ENCODE results near the gene ADCY4. TPM values are rescaled to one million over a fixed set of nuclear protein-coding genes. Genes with fewer than 3 reads are reported as not detected.
"Not testable (repeated sequence)": the region's sequence is repeated elsewhere in the genome, so short reads cannot be mapped to it uniquely, and the experiment has no call there.

ADCY4 gene
- total RNA-seq, 4 donors from 2014 or later: 3.1 to 23.1 (median 11.7) TPM

DNA sequence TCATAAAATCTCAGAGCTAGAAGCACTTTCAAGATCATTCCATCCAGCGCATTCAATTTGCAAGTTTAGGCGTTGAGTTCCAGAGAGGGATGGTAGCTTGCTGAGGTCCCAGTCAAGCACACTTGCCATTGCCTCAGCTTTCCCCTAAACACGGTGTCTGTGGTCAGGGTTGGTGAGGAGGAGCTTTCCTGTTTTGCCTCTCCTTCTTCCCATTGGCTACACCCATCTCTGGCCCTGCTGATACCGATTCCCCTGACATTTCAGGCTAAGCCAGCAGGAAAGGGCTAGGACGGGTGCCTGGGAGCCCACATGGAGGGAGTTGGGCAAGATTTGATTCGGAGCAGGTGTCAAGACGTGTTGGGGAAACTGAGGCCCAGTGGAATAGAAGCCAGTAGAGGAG is 42.3 kb upstream of the ADCY4 start:
- no peak overlapping the region for H3K27ac ChIP-seq

DNA sequence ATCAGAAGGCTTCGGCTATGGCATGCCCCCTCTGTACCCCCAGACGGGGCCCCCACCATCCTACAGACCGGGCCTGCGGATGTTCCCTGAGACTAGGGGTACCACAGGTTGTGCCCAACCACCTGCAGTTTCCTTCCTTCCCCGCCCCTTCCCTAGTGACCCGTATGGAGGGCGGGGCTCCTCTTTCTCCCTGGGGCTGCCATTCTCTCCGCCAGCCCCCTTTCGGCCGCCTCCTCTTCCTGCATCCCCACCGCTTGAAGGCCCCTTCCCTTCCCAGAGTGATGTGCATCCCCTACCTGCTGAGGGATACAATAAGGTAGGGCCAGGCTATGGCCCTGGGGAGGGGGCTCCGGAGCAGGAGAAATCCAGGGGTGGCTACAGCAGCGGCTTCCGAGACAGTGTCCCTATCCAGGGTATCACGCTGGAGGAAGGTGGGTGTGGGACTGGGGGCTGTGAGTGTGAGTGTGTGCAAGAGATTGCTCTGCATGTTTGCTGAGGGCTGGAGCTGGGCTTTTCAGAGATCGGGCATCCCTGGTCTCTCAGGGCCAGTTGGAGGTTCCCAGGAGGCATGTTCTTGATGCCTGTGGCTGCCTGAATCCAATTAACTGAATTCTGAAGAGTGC is 41.7 kb upstream of the ADCY4 start:
- Histone ChIP-seq H3K9me3 (no peaks in the 10 kb centered on the region), H3K36me3 (peaks cover 0 to 37% (median 0%) of the 10 kb centered on the region in 3 donors), H3K27ac (no peak overlapping the region), H3K4me1 (peaks cover 17 to 71% (median 20%) of the 10 kb centered on the region in 3 donors), H3K27me3 (no peaks in the 10 kb centered on the region), H3K4me3 (no peak overlapping the region)
- 74 to 84% methylated on average over 5 to 8 of the region's 16 CpGs for WGBS, 2 donors
- TF ChIP-seq POLR2A (IDR thresholded peaks at IDR 0.05): no peak
- no peak for TF ChIP-seq CTCF (IDR thresholded peaks at IDR 0.05)
- no peak for DNase-seq
- intact Hi-C loops (cut with DNase I): no loop called here

More for the DNA sequence above, 42.3 kb upstream of the ADCY4 start:
- no peak for DNase-seq
- no peaks in the 10 kb centered on the region for H3K9me3 ChIP-seq
- TF ChIP-seq CTCF (IDR thresholded peaks at IDR 0.05) (no peak), POLR2A (IDR thresholded peaks at IDR 0.05) (no peak)
- H3K27me3 ChIP-seq: no peaks in the 10 kb centered on the region
- peaks cover 17 to 71% (median 20%) of the 10 kb centered on the region in 3 donors for H3K4me1 ChIP-seq
- peaks cover 0 to 37% (median 0%) of the 10 kb centered on the region in 3 donors for H3K36me3 ChIP-seq
- intact Hi-C loops (cut with DNase I): no loop called here
- WGBS, 2 donors: 70 to 80% methylated on average over 6 to 7 of the region's 7 CpGs
- H3K4me3 ChIP-seq: no peak overlapping the region

DNA sequence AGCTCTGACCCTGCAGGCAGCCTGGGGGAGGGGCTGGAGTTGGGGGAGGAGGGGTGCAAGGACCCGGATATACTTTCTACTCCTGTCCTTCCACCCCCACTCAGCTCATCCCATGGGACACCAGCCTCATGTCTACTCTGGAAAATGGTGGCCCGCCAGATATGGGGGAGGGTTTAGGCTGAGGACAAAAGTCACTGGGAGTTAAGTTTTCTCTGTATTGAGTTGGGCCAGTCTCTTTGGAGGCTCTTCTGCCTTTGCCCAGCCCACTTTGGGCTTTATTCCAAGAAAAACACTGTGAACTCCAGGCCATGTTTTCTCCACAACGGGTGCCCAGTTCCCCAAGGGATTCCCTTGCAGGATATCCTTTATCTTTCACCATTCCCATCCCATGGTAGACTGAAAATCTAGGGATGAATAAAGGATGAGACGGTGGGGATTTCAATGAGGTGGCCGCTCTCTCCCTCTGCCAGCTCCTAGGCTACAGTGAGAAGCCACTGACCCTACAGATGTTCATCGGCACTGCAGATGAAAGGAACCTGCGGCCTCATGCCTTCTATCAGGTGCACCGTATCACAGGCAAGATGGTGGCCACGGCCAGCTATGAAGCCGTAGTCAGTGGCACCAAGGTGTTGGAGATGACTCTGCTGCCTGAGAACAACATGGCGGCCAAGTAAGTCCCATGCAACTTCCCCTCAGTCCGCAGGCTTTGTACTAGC is 38.0 kb upstream of the ADCY4 start:
- Histone ChIP-seq H3K36me3 (peaks cover 0 to 37% (median 0%) of the 10 kb centered on the region in 3 donors), H3K27ac (peak overlapping the region in 2 of 4 donors; percentile 52 to 54), H3K4me1 (peaks cover 9 to 71% (median 12%) of the 10 kb centered on the region in 3 donors), H3K9me3 (no peaks in the 10 kb centered on the region), H3K27me3 (peaks cover 0 to 11% (median 0%) of the 10 kb centered on the region in 4 donors), H3K4me3 (no peak overlapping the region)
- 74 to 80% methylated on average over 10 of the region's 12 CpGs for WGBS, 2 donors
- TF ChIP-seq POLR2A (IDR thresholded peaks at IDR 0.05) (no peak), CTCF (IDR thresholded peaks at IDR 0.05) (no peak)
- DNase-seq: no peak
- intact Hi-C loops (cut with DNase I): no loop called here

DNA sequence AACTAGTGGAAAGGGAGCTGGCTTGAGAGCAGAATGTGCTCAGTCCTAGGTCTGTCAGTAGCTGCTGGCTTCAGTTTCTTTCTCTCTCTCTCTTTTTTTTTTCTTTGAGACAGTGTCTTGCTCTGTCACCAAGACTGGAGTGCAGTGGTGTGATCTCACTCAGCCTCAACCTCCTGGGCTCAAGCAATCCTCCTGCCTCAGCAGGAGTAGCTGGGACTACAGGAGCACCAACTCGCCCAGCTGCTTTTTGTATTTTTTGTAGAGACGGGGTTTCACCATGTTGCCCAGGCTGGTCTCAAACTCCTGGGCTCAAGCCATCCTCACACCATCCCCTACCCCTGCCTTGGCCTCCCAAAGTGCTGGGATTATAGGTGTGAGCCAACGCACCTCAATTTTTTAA is 36.7 kb upstream of the ADCY4 start:
- 72% methylated on average over 3 of the region's 3 CpGs for WGBS, 2 donors
- Histone ChIP-seq H3K27ac (peak overlapping the region in 1 of 4 donors; percentile 54), H3K4me1 (peaks cover 11 to 71% (median 15%) of the 10 kb centered on the region in 3 donors), H3K36me3 (peaks cover 0 to 34% (median 0%) of the 10 kb centered on the region in 3 donors), H3K27me3 (peaks cover 0 to 19% (median 0%) of the 10 kb centered on the region in 4 donors)
- H3K4me3 ChIP-seq; DNase-seq; H3K9me3 ChIP-seq; intact Hi-C loops (cut with DNase I): not testable (repeated sequence)

DNA sequence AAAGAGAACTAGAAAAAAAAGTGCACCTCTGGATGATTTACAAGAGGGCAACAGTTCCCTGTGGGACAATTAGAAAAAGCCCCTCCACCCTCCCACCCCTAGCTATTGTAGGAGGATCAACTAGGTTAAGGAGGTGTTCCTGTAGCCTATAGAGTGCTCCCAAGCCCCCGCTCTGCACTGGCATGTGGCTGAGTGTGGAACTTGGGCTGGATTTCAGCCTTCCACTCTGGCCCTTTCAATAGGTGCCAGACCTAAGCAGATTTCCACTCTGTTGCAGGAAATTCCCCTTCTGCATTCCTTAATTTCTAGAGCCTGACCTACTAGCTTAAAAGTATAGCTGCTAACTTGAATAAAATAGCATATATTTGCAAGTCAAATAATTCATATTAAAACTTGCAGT is 35.9 kb upstream of the ADCY4 start:
- peak overlapping the region in 1 of 4 donors; percentile 39 for H3K27ac ChIP-seq
- no peak for TF ChIP-seq POLR2A (IDR thresholded peaks at IDR 0.05)
- TF ChIP-seq CTCF (IDR thresholded peaks at IDR 0.05): no peak
- H3K36me3 ChIP-seq: peaks cover 0 to 26% (median 0%) of the 10 kb centered on the region in 3 donors
- no peaks in the 10 kb centered on the region for H3K9me3 ChIP-seq
- DNase-seq: no peak
- peaks cover 16 to 75% (median 23%) of the 10 kb centered on the region in 3 donors for H3K4me1 ChIP-seq
- H3K27me3 ChIP-seq: peaks cover 0 to 19% (median 0%) of the 10 kb centered on the region in 4 donors
- WGBS, 2 donors: 33 to 80% methylated on average over 1 of the region's 1 CpG
- intact Hi-C loops (cut with DNase I): no loop called here
- H3K4me3 ChIP-seq: no peak overlapping the region

All from esophagus squamous epithelium (tissue), 5 donors.